BLaER1 (cell line): Measurements from ENCODE around the gene SHF.

Experiments
- H3K27ac ChIP-seq: shearing (Covaris generic); formaldehyde crosslinking; 2 replicates; pipeline ENCODE4 v1.8.1; 2022
- H3K27me3 ChIP-seq: shearing (Covaris generic); formaldehyde crosslinking; 2 replicates; pipeline ENCODE4 v1.8.1; 2022
- H3K36me3 ChIP-seq: shearing (Covaris generic); formaldehyde crosslinking; 2 replicates; pipeline ENCODE4 v1.8.1; 2022
- H3K4me1 ChIP-seq: shearing (Covaris generic); formaldehyde crosslinking; 2 replicates; pipeline ENCODE4 v1.8.1; 2022
- H3K4me2 ChIP-seq: shearing (Covaris generic); formaldehyde crosslinking; 2 replicates; pipeline ENCODE4 v1.8.1; 2022
- H3K4me3 ChIP-seq: shearing (Covaris generic); formaldehyde crosslinking; 2 replicates; pipeline ENCODE4 v1.8.1; 2022
- H3K9ac ChIP-seq: shearing (Covaris generic); formaldehyde crosslinking; 2 replicates; pipeline ENCODE4 v1.8.1; 2022
- H3K9me3 ChIP-seq: shearing (Covaris generic); formaldehyde crosslinking; 2 replicates; pipeline ENCODE4 v1.8.1; 2022
- H4K20me1 ChIP-seq: shearing (Covaris generic); formaldehyde crosslinking; 2 replicates; pipeline ENCODE4 v1.8.1; 2022
- Cebpa-rat ChIP-seq: shearing (Covaris generic); IDR thresholded peaks from 2 replicates; pipeline ENCODE4 v1.8.1; 2022

SHF gene

GRCh38 chr15:45148076-45149059 is 39.4 kb downstream of the SHF start:
- H3K9me3 ChIP-seq: no peaks in the 10 kb centered on the region

GRCh38 chr15:45147606-45148005 is 40.2 kb downstream of the SHF start:
- Histone ChIP-seq H3K4me1 (peaks cover 14% of the 10 kb centered on the region), H3K27me3 (no peaks in the 10 kb centered on the region), H3K27ac (no peak overlapping the region), H3K9ac (no peak overlapping the region), H3K4me2 (no peak overlapping the region), H3K36me3 (peaks cover 8% of the 10 kb centered on the region; the same call in 1 of the 2 replicates), H4K20me1 (no peaks in the 10 kb centered on the region), H3K9me3 (no peaks in the 10 kb centered on the region), H3K4me3 (no peak overlapping the region)
- no peak for TF ChIP-seq Cebpa-rat

More at GRCh38 chr15:45148076-45149059, 39.4 kb downstream of the SHF start:
- Histone ChIP-seq H3K4me1 (peaks cover 7% of the 10 kb centered on the region), H3K27ac (no peak overlapping the region), H4K20me1 (no peaks in the 10 kb centered on the region), H3K36me3 (peaks cover 8% of the 10 kb centered on the region; the same call in 1 of the 2 replicates), H3K27me3 (no peaks in the 10 kb centered on the region), H3K9ac (no peak overlapping the region), H3K4me2 (peak overlapping the region; percentile 12; the same call in 1 of the 2 replicates), H3K4me3 (no peak overlapping the region)
- TF ChIP-seq Cebpa-rat: no peak

- Histone ChIP-seq H4K20me1 (no peaks in the 10 kb centered on the region), H3K4me2 (no peak overlapping the region), H3K27ac (no peak overlapping the region), H3K27me3 (no peaks in the 10 kb centered on the region), H3K4me1 (peaks cover 26% of the 10 kb centered on the region), H3K9me3 (no peaks in the 10 kb centered on the region), H3K9ac (no peak overlapping the region), H3K36me3 (no peaks in the 10 kb centered on the region), H3K4me3 (no peak overlapping the region)
- no peak for TF ChIP-seq Cebpa-rat
Observed at GRCh38 chr15:45146405-45146804, 41.4 kb downstream of the SHF start.

- Histone ChIP-seq H3K27me3 (no peaks in the 10 kb centered on the region), H4K20me1 (no peaks in the 10 kb centered on the region), H3K9ac (no peak overlapping the region), H3K4me1 (peaks cover 31% of the 10 kb centered on the region), H3K4me3 (no peak overlapping the region), H3K9me3 (no peaks in the 10 kb centered on the region), H3K4me2 (no peak overlapping the region), H3K36me3 (no peaks in the 10 kb centered on the region), H3K27ac (no peak overlapping the region)
- TF ChIP-seq Cebpa-rat: no peak
Observed at GRCh38 chr15:45144775-45145174, 43.0 kb downstream of the SHF start.

- Histone ChIP-seq H3K4me3 (no peak overlapping the region), H4K20me1 (no peaks in the 10 kb centered on the region), H3K27me3 (no peaks in the 10 kb centered on the region), H3K4me2 (no peak overlapping the region), H3K36me3 (no peaks in the 10 kb centered on the region), H3K4me1 (peaks cover 29% of the 10 kb centered on the region), H3K9me3 (no peaks in the 10 kb centered on the region), H3K27ac (no peak overlapping the region), H3K9ac (no peak overlapping the region)
- TF ChIP-seq Cebpa-rat: no peak
Observed at GRCh38 chr15:45143946-45144345, 43.8 kb downstream of the SHF start.

- H3K4me1 ChIP-seq: peaks cover 24% of the 10 kb centered on the region
- H3K4me2 ChIP-seq: peak overlapping the region; percentile 65
- no peaks in the 10 kb centered on the region for H3K9me3 ChIP-seq
- no peak overlapping the region; the same call in 1 of the 2 replicates for H3K27ac ChIP-seq
- H3K4me3 ChIP-seq: no peak overlapping the region
- no peaks in the 10 kb centered on the region for H3K36me3 ChIP-seq
- no peak overlapping the region for H3K9ac ChIP-seq
- no peak for TF ChIP-seq Cebpa-rat
- no peaks in the 10 kb centered on the region for H3K27me3 ChIP-seq
- no peaks in the 10 kb centered on the region for H4K20me1 ChIP-seq
Observed at GRCh38 chr15:45143056-45143455, 44.7 kb downstream of the SHF start.

- TF ChIP-seq Cebpa-rat: no peak
- Histone ChIP-seq H3K4me1 (peaks cover 30% of the 10 kb centered on the region), H3K4me3 (no peak overlapping the region), H3K4me2 (peak overlapping the region; percentile 65), H3K27ac (peak overlapping the region; percentile 46), H3K27me3 (no peaks in the 10 kb centered on the region), H3K9me3 (no peaks in the 10 kb centered on the region), H3K9ac (no peak overlapping the region), H3K36me3 (no peaks in the 10 kb centered on the region), H4K20me1 (no peaks in the 10 kb centered on the region)
Observed at GRCh38 chr15:45141386-45141785, 46.4 kb downstream of the SHF start.

- Histone ChIP-seq H3K36me3 (no peaks in the 10 kb centered on the region), H3K9ac (no peak overlapping the region)
Observed at GRCh38 chr15:45140557-45141250, 47.1 kb downstream of the SHF start.

GRCh38 chr15:45139770-45140169 is 48.0 kb downstream of the SHF start:
- Histone ChIP-seq H3K4me1 (peaks cover 31% of the 10 kb centered on the region), H3K36me3 (no peaks in the 10 kb centered on the region), H3K27ac (no peak overlapping the region), H3K9me3 (peaks cover 6% of the 10 kb centered on the region; the same call in 1 of the 2 replicates), H3K27me3 (0 out of 2 replicates have a peak, but pooled peaks cover 2% of the 10 kb centered on the region), H3K4me2 (no peak overlapping the region), H3K9ac (no peak overlapping the region), H3K4me3 (no peak overlapping the region), H4K20me1 (no peaks in the 10 kb centered on the region)
- TF ChIP-seq Cebpa-rat: no peak

More at GRCh38 chr15:45140557-45141250, 47.1 kb downstream of the SHF start:
- H3K4me1 ChIP-seq: peaks cover 31% of the 10 kb centered on the region
- 0 out of 2 replicates have a peak overlapping the region, but pooled peaks have one; percentile 46 for H3K27ac ChIP-seq
- H3K4me3 ChIP-seq: no peak overlapping the region
- no peaks in the 10 kb centered on the region for H3K27me3 ChIP-seq
- TF ChIP-seq Cebpa-rat: no peak
- no peaks in the 10 kb centered on the region for H3K9me3 ChIP-seq
- H4K20me1 ChIP-seq: no peaks in the 10 kb centered on the region
- H3K4me2 ChIP-seq: peak overlapping the region; percentile 65; the same call in 1 of the 2 replicates
